C4-2B (cell line): ENCODE data around the gene NAPG.

Source experiments
- CTCF ChIP-seq: fragments of 450-650 bp; conservative IDR thresholded peaks from 2 replicates; pipeline ENCODE4 v1.5.1; 2017; ENCODE audit warnings: mild to moderate bottlenecking
- ZFX ChIP-seq: fragments of 450-650 bp; IDR thresholded peaks from 2 replicates; pipeline ENCODE4 v1.6.1; 2017

DNA sequence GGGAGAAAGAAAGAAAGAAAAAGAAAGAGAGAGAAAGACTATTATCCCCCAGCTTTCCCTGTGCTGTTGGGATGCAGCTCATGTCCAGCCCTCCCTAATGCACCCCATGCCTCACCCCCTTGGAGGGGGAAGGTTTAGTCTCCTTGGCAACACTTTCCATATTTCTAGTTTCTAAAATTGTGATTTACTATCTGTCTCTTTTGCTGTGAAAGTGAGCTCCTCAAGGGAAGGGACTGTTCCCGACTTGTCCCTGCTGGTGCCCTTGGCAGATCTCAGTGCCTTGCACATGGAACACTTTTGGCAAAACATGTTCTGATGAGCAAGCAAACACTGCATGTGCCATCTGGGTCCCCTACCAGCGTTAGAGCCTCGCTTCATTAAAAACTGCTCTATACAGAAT, 11.7 kb upstream of the NAPG start:
- no peak for TF ChIP-seq CTCF
- no peak for TF ChIP-seq ZFX
